Subcutaneous abdominal adipose tissue (tissue), 5 donors: ENCODE data around the gene ZNF354C.

Experiments used
- H3K27ac ChIP-seq: one replicate; pipeline ENCODE4 v1.7.0; 2013; ENCODE audit warnings: low read depth, mild to moderate bottlenecking, inconsistent platforms, low read length, moderate library complexity
- H3K27me3 ChIP-seq, 5 donors: one replicate each; pipeline ENCODE4 v1.7.0; 2013; ENCODE audit warnings: low read length in 5 of 5, inconsistent platforms in 1 of 5; ENCODE audit not compliant: control insufficient read depth in 5 of 5, insufficient read depth in 4 of 5
- H3K36me3 ChIP-seq, 5 donors: one replicate each; pipeline ENCODE4 v1.7.0; 2013; ENCODE audit warnings: low read length in 5 of 5; ENCODE audit not compliant: control insufficient read depth in 5 of 5, insufficient read depth in 5 of 5
- H3K4me1 ChIP-seq, 5 donors: one replicate each; pipeline ENCODE4 v1.7.0; 2013; ENCODE audit warnings: low read length in 5 of 5, mild to moderate bottlenecking in 3 of 5, moderate library complexity in 1 of 5; ENCODE audit not compliant: control insufficient read depth in 5 of 5, insufficient read depth in 5 of 5
- H3K4me3 ChIP-seq, 5 donors: one replicate each; pipeline ENCODE4 v1.7.0; 2013; ENCODE audit warnings: low read length in 5 of 5, low read depth in 1 of 5
- H3K9ac ChIP-seq, 5 donors: one replicate each; pipeline ENCODE4 v1.7.0; 2013; ENCODE audit warnings: low read length in 5 of 5, mild to moderate bottlenecking in 4 of 5, moderate library complexity in 3 of 5
- H3K9me3 ChIP-seq, 5 donors: one replicate each; pipeline ENCODE4 v1.7.0; 2013; ENCODE audit warnings: low read length in 5 of 5; ENCODE audit not compliant: control insufficient read depth in 5 of 5
- donor health status: healthy.
- donor health status: healthy.
- donor health status: healthy.
- donor health status: healthy.
- donor health status: healthy.

The ZNF354C gene

GRCh38 chr5:179060116-179061008, at the start of gene ZNF354C:
Gene ZNF354C, plus strand, starts transcription at chr5:179060373. Its CDS starts 1,696 bp downstream, at chr5:179062069.
- Histone ChIP-seq H3K9me3 (peaks cover 0 to 3% (median 0%) of the 10 kb centered on the region in 5 donors), H3K4me3 (peak within 1 kb of the TSS; percentile 84 to 89 (median 87)), H3K27me3 (no peaks in the 10 kb centered on the region), H3K9ac (peak within 1 kb of the TSS; percentile 68 to 97 (median 89)), H3K36me3 (peaks cover 0 to 18% (median 7%) of the 10 kb centered on the region in 5 donors), H3K4me1 (peaks cover 10 to 22% (median 19%) of the 10 kb centered on the region in 5 donors), H3K27ac (peak within 1 kb of the TSS; percentile 72)

- Histone ChIP-seq H3K36me3 (peaks cover 12 to 30% (median 24%) of the 10 kb centered on the region in 5 donors), H3K9me3 (peaks cover 7 to 25% (median 23%) of the 10 kb centered on the region in 5 donors), H3K27ac (peak within 1 kb of the TSS; percentile 77), H3K27me3 (no peaks in the 10 kb centered on the region), H3K4me1 (peaks cover 0 to 18% (median 17%) of the 10 kb centered on the region in 5 donors), H3K4me3 (peak within 1 kb of the TSS; percentile 73 to 83 (median 81)), H3K9ac (peak within 1 kb of the TSS; percentile 11 to 88 (median 84))
Measured at GRCh38 chr5:179023528-179024189, 36.5 kb upstream of the ZNF354C start, which contains the start of gene ZNF879. Gene ZNF879, plus strand, starts transcription at chr5:179023804. Its CDS starts 1,201 bp downstream, at chr5:179025005.

GRCh38 chr5:179033004-179033580, 27.1 kb upstream of the ZNF354C start:
- Histone ChIP-seq H3K27me3 (no peaks in the 10 kb centered on the region), H3K36me3 (peaks cover 47 to 63% (median 53%) of the 10 kb centered on the region in 5 donors), H3K9ac (no peak overlapping the region), H3K4me3 (peak overlapping the region; percentile 41 to 72 (median 53)), H3K4me1 (peaks cover 0 to 5% (median 0%) of the 10 kb centered on the region in 5 donors), H3K27ac (no peak overlapping the region), H3K9me3 (peaks cover 77 to 99% (median 95%) of the 10 kb centered on the region in 5 donors)

GRCh38 chr5:179044765-179045164, 15.4 kb upstream of the ZNF354C start:
- Histone ChIP-seq H3K36me3 (no peaks in the 10 kb centered on the region), H3K4me3 (no peak overlapping the region), H3K9me3 (peaks cover 0 to 41% (median 28%) of the 10 kb centered on the region in 5 donors), H3K27me3 (no peaks in the 10 kb centered on the region), H3K9ac (no peak overlapping the region), H3K4me1 (no peaks in the 10 kb centered on the region), H3K27ac (no peak overlapping the region)

GRCh38 chr5:179051784-179052183, 8.4 kb upstream of the ZNF354C start:
- Histone ChIP-seq H3K9me3 (peaks cover 0 to 23% (median 17%) of the 10 kb centered on the region in 5 donors), H3K36me3 (no peaks in the 10 kb centered on the region), H3K9ac (no peak overlapping the region), H3K27me3 (no peaks in the 10 kb centered on the region), H3K4me3 (no peak overlapping the region), H3K4me1 (no peaks in the 10 kb centered on the region), H3K27ac (no peak overlapping the region)

- no peak overlapping the region for H3K27ac ChIP-seq
- H3K4me3 ChIP-seq, result no peak overlapping the region
- H3K27me3 ChIP-seq, result no peaks in the 10 kb centered on the region
- H3K9ac ChIP-seq, result no peak overlapping the region
- H3K4me1 ChIP-seq, result no peaks in the 10 kb centered on the region
- peaks cover 0 to 13% (median 6%) of the 10 kb centered on the region in 5 donors for H3K9me3 ChIP-seq
- H3K36me3 ChIP-seq, result no peaks in the 10 kb centered on the region
Measured at GRCh38 chr5:179054036-179054785, 6.0 kb upstream of the ZNF354C start.

- Histone ChIP-seq H3K9ac (no peak overlapping the region), H3K27me3 (no peaks in the 10 kb centered on the region), H3K27ac (no peak overlapping the region), H3K4me1 (peaks cover 2 to 6% (median 4%) of the 10 kb centered on the region in 5 donors), H3K9me3 (peaks cover 0 to 13% (median 5%) of the 10 kb centered on the region in 5 donors), H3K4me3 (no peak overlapping the region), H3K36me3 (no peaks in the 10 kb centered on the region)
Measured at GRCh38 chr5:179054876-179055275, 5.3 kb upstream of the ZNF354C start.

- peaks cover 0 to 13% (median 5%) of the 10 kb centered on the region in 5 donors for H3K9me3 ChIP-seq
- H3K36me3 ChIP-seq, result no peaks in the 10 kb centered on the region
- H3K4me1 ChIP-seq, result peaks cover 2 to 10% (median 6%) of the 10 kb centered on the region in 5 donors
- H3K27me3 ChIP-seq, result no peaks in the 10 kb centered on the region
- no peak overlapping the region for H3K9ac ChIP-seq
- H3K27ac ChIP-seq, result no peak overlapping the region
- H3K4me3 ChIP-seq, result no peak overlapping the region
Measured at GRCh38 chr5:179055436-179055835, 4.7 kb upstream of the ZNF354C start.

GRCh38 chr5:179055841-179056240, 4.3 kb upstream of the ZNF354C start:
- Histone ChIP-seq H3K4me1 (peaks cover 4 to 14% (median 8%) of the 10 kb centered on the region in 5 donors), H3K4me3 (no peak overlapping the region), H3K27me3 (no peaks in the 10 kb centered on the region), H3K9me3 (peaks cover 0 to 12% (median 3%) of the 10 kb centered on the region in 5 donors), H3K27ac (no peak overlapping the region), H3K36me3 (no peaks in the 10 kb centered on the region), H3K9ac (no peak overlapping the region)
